HG03139 (cell line): ENCODE measurements around the gene HDAC7.
A peak's percentile ranks its signal among the peaks of the same experiment; 100 is the strongest.

ENCODE experiments used
- ATAC-seq: cut with Tn5 transposase; IDR thresholded peaks from one replicate; pipeline ENCODE4 v1.9.1; 2021; ENCODE audit not compliant: unreplicated experiment

The HDAC7 gene

DNA sequence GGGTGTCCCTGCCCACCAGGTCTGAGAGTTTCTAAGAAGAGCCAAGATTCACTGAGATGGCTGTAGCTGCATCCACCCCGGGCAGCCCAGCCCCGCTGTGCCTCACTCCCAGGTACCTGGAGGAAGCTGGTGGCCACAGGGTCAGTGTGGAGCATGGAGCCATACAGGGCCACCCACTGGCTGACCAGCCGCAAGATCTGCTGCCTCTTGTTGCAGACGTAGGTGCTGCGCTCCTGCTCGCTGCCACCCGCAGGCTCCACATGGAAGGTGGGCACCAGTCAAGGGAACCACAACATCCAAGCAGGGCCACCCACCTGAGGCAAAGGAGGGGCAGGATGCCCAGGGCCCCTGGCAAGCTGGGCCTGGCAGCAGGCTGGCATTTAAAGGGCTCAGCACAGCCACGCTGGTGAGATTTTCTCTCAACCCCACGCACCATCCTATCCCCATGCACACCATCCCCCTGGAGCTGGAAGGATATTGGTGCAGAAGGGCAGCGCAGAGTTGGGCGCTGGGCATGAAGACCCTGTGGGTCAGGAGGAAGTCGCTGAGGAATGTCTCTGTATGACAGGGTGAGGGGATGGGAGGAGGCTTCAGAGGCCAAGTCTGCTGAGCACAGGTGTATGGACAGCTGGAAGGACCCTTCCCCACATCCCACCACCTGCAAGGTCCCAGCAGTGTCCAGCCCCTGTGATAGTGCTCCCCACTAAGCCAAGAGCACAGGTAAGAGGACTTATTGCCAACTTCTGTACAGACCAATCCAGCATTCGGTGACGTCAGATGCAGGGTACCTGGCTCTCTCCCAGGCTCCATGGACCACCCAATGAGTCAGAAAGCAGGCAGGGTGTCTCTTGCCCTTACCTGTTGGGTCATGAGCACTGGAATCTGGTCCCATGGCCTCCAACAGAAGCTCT is 71.9 kb downstream of the HDAC7 start:
- ATAC-seq = no peak

- no peak for ATAC-seq
These were observed 72.6 kb downstream of the HDAC7 start for GRCh38 chr12:47747126-47747525.

DNA sequence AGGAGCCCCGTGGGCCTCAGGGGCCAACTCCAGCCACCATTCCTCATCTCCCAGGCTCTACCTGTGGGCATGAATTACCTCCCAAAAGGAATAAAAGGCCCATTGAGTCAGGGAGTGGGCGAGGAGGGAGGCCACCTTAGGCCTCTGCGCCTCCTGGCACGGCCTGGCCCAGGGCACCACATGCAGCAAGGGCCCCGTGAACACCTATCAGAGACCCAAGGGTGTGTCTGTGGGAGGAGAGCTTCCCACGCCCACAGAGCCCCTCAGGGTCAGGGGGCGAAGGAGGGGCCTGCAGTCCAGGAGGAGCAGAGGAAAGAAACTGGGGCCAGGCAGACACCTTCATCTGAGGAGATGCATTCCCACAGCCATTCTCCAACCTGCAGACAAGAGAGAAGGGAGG is 73.2 kb downstream of the HDAC7 start:
- no peak for ATAC-seq

DNA sequence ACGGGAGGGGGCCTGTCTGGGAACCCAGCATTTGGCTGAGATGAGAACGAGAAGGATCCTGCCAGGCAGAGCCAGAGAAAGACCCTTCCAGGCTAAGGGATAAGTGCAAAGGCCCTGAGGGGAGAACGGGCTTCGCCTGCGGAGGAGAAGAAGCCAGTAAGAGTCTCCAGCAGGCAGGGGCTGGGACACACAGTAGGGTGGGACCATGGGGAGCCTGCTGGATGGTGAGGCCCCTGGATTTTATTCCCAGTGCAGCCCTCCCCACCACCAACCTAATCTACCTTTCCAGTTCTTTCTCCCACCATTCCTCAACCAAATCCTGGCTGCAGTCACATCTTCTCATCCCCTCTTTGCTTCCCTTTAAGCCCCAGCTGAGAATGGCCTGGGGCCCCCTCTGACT is 73.6 kb downstream of the HDAC7 start:
- ATAC-seq = no peak

- ATAC-seq = no peak
These were observed 74.1 kb downstream of the HDAC7 start for GRCh38 chr12:47745485-47746041.

GRCh38 chr12:47744778-47745436 is 74.8 kb downstream of the HDAC7 start:
- no peak for ATAC-seq

- no peak for ATAC-seq
These were observed 75.6 kb downstream of the HDAC7 start for GRCh38 chr12:47744005-47744651.

GRCh38 chr12:47743311-47743860 is 76.3 kb downstream of the HDAC7 start:
- no peak for ATAC-seq

- ATAC-seq = no peak
These were observed 77.4 kb downstream of the HDAC7 start for GRCh38 chr12:47742253-47742825.

- ATAC-seq = no peak
These were observed 78.4 kb downstream of the HDAC7 start for GRCh38 chr12:47741340-47741703.

- peak; percentile 39 for ATAC-seq
These were observed 78.9 kb downstream of the HDAC7 start for GRCh38 chr12:47740606-47741339.

GRCh38 chr12:47739979-47740378 is 79.7 kb downstream of the HDAC7 start:
- peak; percentile 57 for ATAC-seq

- no peak for ATAC-seq
These were observed 80.4 kb downstream of the HDAC7 start for GRCh38 chr12:47739297-47739696.

DNA sequence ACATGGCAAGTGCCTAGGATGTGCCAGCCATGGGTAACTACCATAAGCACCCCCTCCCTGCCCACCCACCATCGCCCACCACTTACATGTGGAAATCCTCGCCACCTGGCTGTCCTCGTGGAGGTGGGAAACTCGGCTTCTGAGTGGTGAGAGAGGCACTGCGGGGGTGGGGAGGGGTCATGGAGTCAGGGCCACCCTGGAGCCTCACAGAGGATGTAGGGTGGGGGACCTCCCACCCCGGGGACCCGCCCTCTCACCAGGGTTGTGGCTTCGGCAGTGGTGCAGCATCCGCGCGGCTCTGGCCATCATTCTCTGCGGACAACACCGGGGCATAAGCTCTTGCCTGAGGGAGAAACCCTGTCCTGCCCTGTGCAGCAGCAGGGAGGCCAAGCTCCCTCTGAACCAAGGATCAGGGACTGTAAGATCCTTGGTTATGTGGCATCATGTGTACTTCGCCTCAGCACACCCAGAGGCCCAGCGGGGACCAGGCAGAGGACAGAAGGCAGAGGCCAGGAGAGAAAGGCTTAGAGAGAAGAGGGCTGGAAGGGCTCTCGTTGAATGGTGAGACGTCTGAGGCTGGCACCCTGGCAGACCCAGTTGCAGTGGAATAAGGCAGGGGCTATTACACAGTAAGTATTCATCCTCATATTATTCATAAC is 81.6 kb downstream of the HDAC7 start:
- no peak for ATAC-seq

GRCh38 chr12:47736877-47737676 is 82.6 kb downstream of the HDAC7 start:
- ATAC-seq = no peak

- ATAC-seq = no peak
These were observed 83.5 kb downstream of the HDAC7 start for GRCh38 chr12:47736216-47736615.

GRCh38 chr12:47735649-47736048 is 84.1 kb downstream of the HDAC7 start:
- no peak for ATAC-seq

- no peak for ATAC-seq
These were observed 84.8 kb downstream of the HDAC7 start for GRCh38 chr12:47734725-47735480.
